IMR-90 (cell line): Measurements from ENCODE around the gene ATG9B. TPM values are rescaled to one million over a fixed set of nuclear protein-coding genes. Genes with fewer than 3 reads are reported as not detected.

Source experiments
- ATAC-seq: fragments of 200-7000 bp; cut with Tn5 transposase; 2 replicates; pipeline ENCODE4 v1.9.1; 2020; ENCODE audit warnings: low read depth, mild to moderate bottlenecking, moderate library complexity
- BruUV-seq: library from RNA; stranded (reverse); fragments of 400-500 nt; replicated peaks from 2 replicates; lab custom pipeline; 2021; lab: Mats Ljungman, UMichigan
- CTCF ChIA-PET: fragments of 300-600 bp; formaldehyde crosslinking; extraction: SDS; loops from one replicate; lab custom pipeline; 2021; ENCODE audit warnings: antibody characterized with exemption; lab: Yijun Ruan, JAX
- POLR2A ChIA-PET: fragments of 300-600 bp; sonication (Branson Sonifier 250); formaldehyde crosslinking; loops from one replicate; lab custom pipeline; 2022; ENCODE audit warnings: antibody characterized with exemption; ENCODE audit not compliant: unreplicated experiment; lab: Charles Lee
- DNase-seq: peaks from one replicate; pipeline ENCODE4 v3.0.0; 2013
- H2AFZ ChIP-seq: replicated peaks from 2 replicates; pipeline ENCODE3; 2013; ENCODE audit warnings: low read length, mild to moderate bottlenecking; ENCODE audit not compliant: poor library complexity
- H2AK5ac ChIP-seq: 2 replicates; pipeline ENCODE4 v1.6.1; 2013; ENCODE audit warnings: low read depth, low read length, inconsistent platforms
- H2AK9ac ChIP-seq: replicated peaks from 2 replicates; pipeline ENCODE3; 2013; ENCODE audit warnings: mild to moderate bottlenecking, low read depth, low read length, moderate library complexity; ENCODE audit not compliant: poor library complexity
- H2BK120ac ChIP-seq: 2 replicates; pipeline ENCODE4 v1.6.1; 2013; ENCODE audit warnings: low read depth, low read length, inconsistent platforms
- H2BK15ac ChIP-seq: 3 replicates; pipeline ENCODE4 v1.6.1; 2013; ENCODE audit warnings: low read depth, low read length, inconsistent platforms
- H2BK20ac ChIP-seq: 2 replicates; pipeline ENCODE4 v1.6.1; 2013; ENCODE audit warnings: low read depth, mild to moderate bottlenecking, inconsistent platforms, low read length, moderate library complexity
- H2BK5ac ChIP-seq: 2 replicates; pipeline ENCODE4 v1.6.1; 2013; ENCODE audit warnings: mild to moderate bottlenecking, low read depth, low read length, inconsistent platforms; ENCODE audit not compliant: poor library complexity, severe bottlenecking
- H3K14ac ChIP-seq: replicated peaks from 2 replicates; pipeline ENCODE4 v1.6.1; 2013; ENCODE audit warnings: low read depth, low read length, inconsistent platforms
- H3K18ac ChIP-seq: 2 replicates; pipeline ENCODE4 v1.6.1; 2013; ENCODE audit warnings: low read depth, low read length, control low read depth
- H3K23ac ChIP-seq: 2 replicates; pipeline ENCODE4 v1.6.1; 2013; ENCODE audit warnings: low read depth, low read length, inconsistent platforms
- H3K27ac ChIP-seq: 2 replicates; pipeline ENCODE4 v1.5.1; 2013; ENCODE audit warnings: mild to moderate bottlenecking, control low read depth, low read length; ENCODE audit not compliant: insufficient read depth
- H3K27me3 ChIP-seq: 2 replicates; pipeline ENCODE4 v1.6.1; 2013; ENCODE audit warnings: low read length; ENCODE audit not compliant: control insufficient read depth, insufficient read depth
- H3K36me3 ChIP-seq: 2 replicates; pipeline ENCODE4 v1.6.1; 2013; ENCODE audit warnings: low read length, mixed read lengths; ENCODE audit not compliant: control insufficient read depth, insufficient read depth
- H3K4ac ChIP-seq: 2 replicates; pipeline ENCODE4 v1.6.1; 2013; ENCODE audit warnings: low read depth, low read length, inconsistent platforms
- H3K4me1 ChIP-seq: 2 replicates; pipeline ENCODE4 v1.6.1; 2013; ENCODE audit warnings: low read length, mixed read lengths; ENCODE audit not compliant: control insufficient read depth, insufficient read depth
- H3K4me2 ChIP-seq: 2 replicates; pipeline ENCODE4 v1.6.1; 2013; ENCODE audit warnings: low read depth, mild to moderate bottlenecking, control low read depth, low read length, moderate library complexity
- H3K4me3 ChIP-seq: 2 replicates; pipeline ENCODE4 v1.5.1; 2013; ENCODE audit warnings: low read depth, mild to moderate bottlenecking, control low read depth, low read length, moderate library complexity; ENCODE audit not compliant: insufficient read depth
- H3K56ac ChIP-seq: 2 replicates; pipeline ENCODE4 v1.6.1; 2013; ENCODE audit warnings: low read length, inconsistent platforms; ENCODE audit not compliant: insufficient read depth; ENCODE audit errors: extremely low read depth
- H3K79me1 ChIP-seq, 2 experiments: 2 replicates each; pipeline ENCODE4 v1.6.1; 2013; ENCODE audit warnings: low read length in 2 of 2, inconsistent platforms in 1 of 2, low read depth in 1 of 2
- H3K9ac ChIP-seq: 2 replicates; pipeline ENCODE4 v1.6.1; 2013; ENCODE audit warnings: low read depth, low read length, control low read depth
- H3K9me1 ChIP-seq: 2 replicates; pipeline ENCODE4 v1.6.1; 2013; ENCODE audit warnings: low read length, inconsistent platforms; ENCODE audit not compliant: insufficient read depth
- H3K9me3 ChIP-seq: 2 replicates; pipeline ENCODE4 v1.6.1; 2013; ENCODE audit warnings: low read length; ENCODE audit not compliant: control insufficient read depth, insufficient read depth
- H4K20me1 ChIP-seq: 2 replicates; pipeline ENCODE4 v1.6.1; 2013; ENCODE audit warnings: low read length, inconsistent platforms; ENCODE audit not compliant: insufficient read depth
- H4K5ac ChIP-seq: 2 replicates; pipeline ENCODE4 v1.6.1; 2013; ENCODE audit warnings: mild to moderate bottlenecking, low read depth, low read length, control low read depth
- H4K8ac ChIP-seq, 2 experiments: 2 replicates each; pipeline ENCODE4 v1.6.1; 2013; ENCODE audit warnings: low read depth in 2 of 2, low read length in 2 of 2, control low read depth in 1 of 2, inconsistent platforms in 1 of 2
- H4K91ac ChIP-seq: 2 replicates; pipeline ENCODE4 v1.6.1; 2013; ENCODE audit warnings: low read depth, low read length, inconsistent platforms; ENCODE audit not compliant: insufficient read depth
- BHLHE40 ChIP-seq: fragments of 150-350 bp; IDR thresholded peaks from 2 replicates; pipeline ENCODE4 v1.6.1; 2016; ENCODE audit warnings: mild to moderate bottlenecking, low read depth, low read length
- CEBPB ChIP-seq: IDR thresholded peaks from 2 replicates; pipeline ENCODE4 v1.6.1; 2012; ENCODE audit warnings: low read depth, low read length, improper control_type of control experiment
- CHD1 ChIP-seq: IDR thresholded peaks from 2 replicates; pipeline ENCODE4 v1.6.1; 2012; ENCODE audit warnings: low read depth, low read length, improper control_type of control experiment
- CTCF ChIP-seq: conservative IDR thresholded peaks from 2 replicates; pipeline ENCODE4 v1.5.1; 2012; ENCODE audit warnings: mild to moderate bottlenecking, low read depth, low read length, improper control_type of control experiment
- FOS ChIP-seq: fragments of 150-350 bp; IDR thresholded peaks from 2 replicates; pipeline ENCODE4 v1.6.1; 2016; ENCODE audit warnings: low read depth, low read length
- MAFK ChIP-seq: IDR thresholded peaks from 2 replicates; pipeline ENCODE4 v1.6.1; 2012; ENCODE audit warnings: low read depth, low read length, improper control_type of control experiment
- MAZ ChIP-seq: IDR thresholded peaks from 2 replicates; pipeline ENCODE4 v1.6.1; 2012; ENCODE audit warnings: low read depth, mild to moderate bottlenecking, low read length, improper control_type of control experiment, moderate library complexity, borderline replicate concordance
- MXI1 ChIP-seq: IDR thresholded peaks from 2 replicates; pipeline ENCODE4 v1.6.1; 2012; ENCODE audit warnings: low read depth, mild to moderate bottlenecking, low read length, moderate library complexity, borderline replicate concordance
- NFE2L2 ChIP-seq: fragments of 150-350 bp; IDR thresholded peaks from 2 replicates; pipeline ENCODE4 v1.6.1; 2016; ENCODE audit warnings: low read depth, mild to moderate bottlenecking, low read length
- POLR2A ChIP-seq: IDR thresholded peaks from 2 replicates; pipeline ENCODE4 v1.6.1; 2012; ENCODE audit warnings: mild to moderate bottlenecking, low read depth, low read length
- RAD21 ChIP-seq: IDR thresholded peaks from 2 replicates; pipeline ENCODE4 v1.6.1; 2012; ENCODE audit warnings: low read length, improper control_type of control experiment
- RCOR1 ChIP-seq: IDR thresholded peaks from 2 replicates; pipeline ENCODE4 v1.6.1; 2012; ENCODE audit warnings: mild to moderate bottlenecking, low read length, improper control_type of control experiment; ENCODE audit not compliant: insufficient replicate concordance
- RFX5 ChIP-seq: IDR thresholded peaks from 2 replicates; pipeline ENCODE4 v1.8.0; 2012; ENCODE audit warnings: low read depth, mild to moderate bottlenecking, low read length, moderate library complexity
- SMC3 ChIP-seq: fragments of 150-350 bp; IDR thresholded peaks from 2 replicates; pipeline ENCODE4 v1.6.1; 2016; ENCODE audit warnings: low read depth, mild to moderate bottlenecking, antibody characterized with exemption, low read length, moderate library complexity
- WGBS, 2 experiments: methylation state at CpG; one replicate each; pipeline versions ENCODE4 v1.1.5 to v1.1.7; 2013; ENCODE audit warnings: missing lambda C conversion rate in 2 of 2; ENCODE audit not compliant: insufficient read length in 1 of 2; ENCODE audit errors: extremely low coverage in 2 of 2; 5-methylcytosine and 5-hydroxymethylcytosine counted together
- dilution Hi-C: fragments of 300-500 bp; cut with HindIII; formaldehyde crosslinking; loops from one replicate; pipeline ENCODE4 v1.14.3; 2018; ENCODE audit warnings: low sequenced_read_pairs; ENCODE audit not compliant: unreplicated experiment
- in situ Hi-C: fragments of 300-500 bp; cut with MboI; formaldehyde crosslinking; loops from 3 replicates; pipeline ENCODE4 v1.14.3; 2019; ENCODE audit warnings: low sequenced_read_pairs, inconsistent platforms, mixed read lengths
- intact Hi-C: fragments of 100-400 bp; cut with micrococcal nuclease; formaldehyde crosslinking; loops from 2 replicates; pipeline ENCODE4 v1.10.0; 2022
- polyA plus RNA-seq, 3 experiments: library from polyadenylated mRNA; depleted of rRNA; stranded (reverse); fragments of >200 nt; gene quantifications; 2 replicates each; pipeline ENCODE4 v1.2.3, GENCODE V29; 2012; ENCODE audit warnings: low replicate concordance in 1 of 3
- total RNA-seq: library from RNA; depleted of rRNA; stranded (reverse); fragments of >200 nt; gene quantifications from 2 replicates; pipeline ENCODE4 v1.2.3, GENCODE V29; 2012
- TF ChIP-seq, protein P1 (sequence below): fragments of 150-350 bp; IDR thresholded peaks from 2 replicates; pipeline ENCODE4 v1.6.1; 2017; ENCODE audit warnings: mild to moderate bottlenecking, antibody characterized with exemption, low read length, low read depth
- TF ChIP-seq, protein P2 (sequence below): fragments of 150-350 bp; IDR thresholded peaks from 2 replicates; pipeline ENCODE4 v1.6.1; 2016; ENCODE audit warnings: low read depth, mild to moderate bottlenecking, low read length, moderate library complexity, borderline replicate concordance

ATG9B gene
- total and polyA plus RNA-seq, 2 of the 4 experiments (the other 2 are of a cell fraction): 0.18 to 0.91 TPM

- Histone ChIP-seq H2AFZ (no peak overlapping the region), H3K9me3 (no peaks in the 10 kb centered on the region), H3K36me3 (peaks cover 12% of the 10 kb centered on the region; the same call in 1 of the 2 replicates), H3K18ac (no peak overlapping the region), H3K14ac (no peak overlapping the region), H4K5ac (no peak overlapping the region), H2BK15ac (no peak overlapping the region), H3K4me2 (no peak overlapping the region), H4K8ac (no peak overlapping the region), H3K4ac (no peak overlapping the region), H3K27me3 (no peaks in the 10 kb centered on the region), H3K9me1 (peaks cover 15% of the 10 kb centered on the region), H3K23ac (no peak overlapping the region), H2BK5ac (no peak overlapping the region), H4K20me1 (peaks cover 20% of the 10 kb centered on the region), H3K4me3 (no peak overlapping the region), H3K79me1 (peaks cover 0 to 5% of the 10 kb centered on the region in 2 experiments; a peak in 1 of 4 replicates), H3K56ac (no peak overlapping the region; the same call in 1 of the 2 replicates), H3K4me1 (peaks cover 19% of the 10 kb centered on the region), H2AK5ac (no peak overlapping the region), H3K9ac (no peak overlapping the region), H3K27ac (no peak overlapping the region), H2BK20ac (no peak overlapping the region), H2BK120ac (no peak overlapping the region), H4K91ac (no peak overlapping the region), H2AK9ac (no peak overlapping the region)
- dilution Hi-C loops: no loop called here
- no peak for ATAC-seq
- 97% methylated on average over 17 of the region's 20 CpGs; no CpG with 5 or more reads in 1 of the 2 experiments for WGBS, 2 experiments
- ChIA-PET POLR2A (no interaction called here), CTCF (no interaction called here)
- in situ Hi-C loops: no loop called here
- intact Hi-C loops: no loop called here
- TF ChIP-seq SMC3 (no peak), MAFK (no peak), CEBPB (no peak), RAD21 (no peak), CHD1 (no peak), NFE2L2 (no peak), MXI1 (no peak), RFX5 (no peak), BHLHE40 (no peak), CTCF (no peak), FOS (no peak), POLR2A (no peak), MAZ (no peak), RCOR1 (no peak)
- TF ChIP-seq, protein P1, sequence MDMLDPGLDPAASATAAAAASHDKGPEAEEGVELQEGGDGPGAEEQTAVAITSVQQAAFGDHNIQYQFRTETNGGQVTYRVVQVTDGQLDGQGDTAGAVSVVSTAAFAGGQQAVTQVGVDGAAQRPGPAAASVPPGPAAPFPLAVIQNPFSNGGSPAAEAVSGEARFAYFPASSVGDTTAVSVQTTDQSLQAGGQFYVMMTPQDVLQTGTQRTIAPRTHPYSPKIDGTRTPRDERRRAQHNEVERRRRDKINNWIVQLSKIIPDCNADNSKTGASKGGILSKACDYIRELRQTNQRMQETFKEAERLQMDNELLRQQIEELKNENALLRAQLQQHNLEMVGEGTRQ: no peak
- TF ChIP-seq, protein P2, sequence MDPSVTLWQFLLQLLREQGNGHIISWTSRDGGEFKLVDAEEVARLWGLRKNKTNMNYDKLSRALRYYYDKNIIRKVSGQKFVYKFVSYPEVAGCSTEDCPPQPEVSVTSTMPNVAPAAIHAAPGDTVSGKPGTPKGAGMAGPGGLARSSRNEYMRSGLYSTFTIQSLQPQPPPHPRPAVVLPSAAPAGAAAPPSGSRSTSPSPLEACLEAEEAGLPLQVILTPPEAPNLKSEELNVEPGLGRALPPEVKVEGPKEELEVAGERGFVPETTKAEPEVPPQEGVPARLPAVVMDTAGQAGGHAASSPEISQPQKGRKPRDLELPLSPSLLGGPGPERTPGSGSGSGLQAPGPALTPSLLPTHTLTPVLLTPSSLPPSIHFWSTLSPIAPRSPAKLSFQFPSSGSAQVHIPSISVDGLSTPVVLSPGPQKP: no peak
- no peak for DNase-seq
- no TSS peak for BruUV-seq
Observed at GRCh38 chr7:151043959-151044358, 19.7 kb upstream of the ATG9B start.
